Erythroblast (primary cell): ENCODE data around the gene FOXN1.

Experiments
- GATA1 ChIP-seq: IDR thresholded peaks from 2 replicates; pipeline ENCODE4 v1.6.1; 2011; ENCODE audit warnings: low read depth, mild to moderate bottlenecking, control low read depth, low read length, moderate library complexity
- POLR2A ChIP-seq: IDR thresholded peaks from 2 replicates; pipeline ENCODE4 v1.6.1; 2011; ENCODE audit warnings: mild to moderate bottlenecking, low read length

DNA sequence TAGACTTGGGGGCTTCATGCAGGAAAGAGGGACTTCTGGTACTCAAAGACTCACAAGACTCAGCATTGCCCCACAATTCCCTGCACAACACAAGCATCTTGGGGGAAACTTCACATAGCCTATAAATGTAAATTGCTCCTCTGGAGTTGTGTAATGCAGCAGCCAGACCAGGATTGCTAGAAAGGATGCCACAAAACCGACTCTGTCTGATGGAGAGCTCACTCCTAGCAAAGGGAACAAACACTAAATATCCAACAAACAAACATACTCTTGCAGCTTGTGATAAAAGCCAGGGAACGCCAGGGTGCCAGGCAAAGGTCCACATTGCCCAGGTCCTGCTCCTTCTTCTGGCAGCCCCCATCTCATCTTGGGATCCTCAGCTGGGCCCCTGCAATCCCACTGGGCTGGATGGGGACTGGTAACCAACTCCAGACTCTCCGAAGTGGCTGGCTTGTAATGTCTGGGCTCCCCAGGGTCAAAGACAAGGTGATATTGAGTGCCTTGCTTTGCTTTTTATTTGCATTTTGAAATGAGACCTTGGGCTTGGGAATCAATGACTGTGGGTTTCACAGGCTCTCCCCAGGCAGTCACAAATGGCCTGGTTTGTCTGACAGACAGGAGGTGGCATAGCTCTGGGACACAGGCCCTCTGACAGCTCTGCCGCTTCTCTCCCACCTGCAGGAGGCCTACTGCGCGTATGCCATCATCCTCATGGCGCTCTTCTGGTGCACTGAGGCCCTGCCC, 17.4 kb upstream of the FOXN1 start:
- TF ChIP-seq POLR2A (no peak), GATA1 (no peak)
